Measurements from ENCODE around the gene PPP3CA.

Gene PPP3CA

DNA sequence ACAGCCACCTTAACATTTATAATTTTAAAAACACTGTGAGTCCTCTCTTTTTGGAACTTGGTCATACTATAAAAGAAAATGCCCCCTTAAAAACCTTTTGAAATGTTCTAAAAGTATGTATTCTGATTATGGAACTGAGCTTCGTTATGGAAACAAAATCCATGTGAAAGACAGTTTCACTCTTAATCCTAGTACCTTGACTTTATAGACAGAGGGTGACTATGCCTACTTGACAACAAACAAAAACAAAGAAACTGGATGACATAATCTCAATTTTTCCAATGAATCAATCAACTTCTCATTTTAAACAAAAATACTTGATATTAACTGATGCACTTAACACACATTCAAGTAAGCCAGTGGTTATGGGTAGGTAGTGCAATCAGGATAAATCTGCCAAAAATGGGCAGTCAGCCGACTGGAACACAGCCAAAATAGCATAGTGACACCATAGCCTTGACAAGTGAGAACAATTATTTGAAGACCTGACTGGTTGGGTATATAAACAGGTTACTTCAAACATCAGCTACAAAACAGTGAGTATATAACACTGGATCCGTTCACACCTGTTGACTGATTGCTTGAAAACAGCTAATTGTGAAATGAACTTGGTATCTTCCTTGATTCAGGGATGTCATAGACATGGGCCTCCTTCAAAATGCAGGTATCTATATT lies 265.5 kb downstream of the PPP3CA start:
- DNase-seq: no peak

DNA sequence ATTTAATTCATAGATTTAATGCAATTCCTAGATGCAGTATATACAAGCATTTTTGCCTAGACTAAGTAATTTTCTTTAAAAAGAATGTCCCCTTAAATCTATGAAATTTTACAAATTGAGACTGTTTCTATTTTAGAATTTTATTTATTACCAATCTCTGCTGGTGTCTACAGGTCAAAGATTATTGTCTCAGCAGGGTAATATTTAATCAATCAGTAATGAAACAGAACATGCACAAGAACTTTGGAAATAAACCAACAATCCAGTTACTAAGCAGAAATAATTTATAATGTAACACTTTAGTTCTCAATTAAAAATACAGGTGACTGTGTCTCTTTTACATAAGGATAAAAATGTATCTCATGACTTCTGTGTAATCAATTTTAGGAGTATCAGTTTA lies 266.2 kb downstream of the PPP3CA start:
- no peak for DNase-seq

DNA sequence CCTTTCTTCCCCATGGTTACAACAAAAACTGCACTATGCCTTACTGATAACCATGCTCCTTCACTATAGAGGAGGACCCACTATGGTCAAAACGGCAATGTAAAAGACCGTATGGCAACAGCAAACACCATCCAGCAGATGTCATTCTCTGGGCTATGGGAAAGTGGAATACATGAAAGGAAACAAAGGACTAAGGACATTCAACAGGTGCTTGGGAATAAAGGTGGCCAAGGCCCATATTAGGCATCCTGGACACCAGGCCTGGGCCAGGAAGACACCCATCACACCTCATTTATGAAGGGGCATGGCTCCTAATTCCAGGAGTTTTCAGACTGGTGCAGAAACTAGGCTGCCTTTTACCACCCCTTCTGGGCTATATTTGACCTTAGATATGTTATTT lies 268.4 kb downstream of the PPP3CA start:
- no peak for DNase-seq

GRCh38 chr4:101076032-101076431 lies 271.3 kb downstream of the PPP3CA start:
- no peak for DNase-seq

- no peak for DNase-seq
Observed at GRCh38 chr4:101075536-101075935, 271.8 kb downstream of the PPP3CA start.

GRCh38 chr4:101074326-101074725 lies 273.0 kb downstream of the PPP3CA start:
- DNase-seq: no peak

DNA sequence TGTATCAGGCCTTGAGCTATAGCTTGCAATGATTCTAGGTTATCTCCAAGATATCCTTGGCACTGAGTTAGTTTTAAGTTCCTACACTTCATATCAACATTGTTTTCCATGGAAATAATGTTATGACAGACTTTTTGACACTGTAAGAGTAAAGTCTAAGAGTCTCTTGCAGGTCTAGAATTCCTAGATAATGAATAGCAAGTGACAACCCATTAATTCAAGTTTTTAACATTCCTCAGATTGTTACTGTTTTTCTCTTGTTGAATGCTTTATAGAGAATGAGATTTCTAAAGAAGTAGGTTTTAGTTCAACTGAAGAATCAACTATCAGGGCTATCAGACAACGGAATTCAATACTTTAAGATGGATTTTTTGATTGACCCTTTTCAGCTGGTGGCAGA lies 276.1 kb downstream of the PPP3CA start:
- DNase-seq: no peak

DNA sequence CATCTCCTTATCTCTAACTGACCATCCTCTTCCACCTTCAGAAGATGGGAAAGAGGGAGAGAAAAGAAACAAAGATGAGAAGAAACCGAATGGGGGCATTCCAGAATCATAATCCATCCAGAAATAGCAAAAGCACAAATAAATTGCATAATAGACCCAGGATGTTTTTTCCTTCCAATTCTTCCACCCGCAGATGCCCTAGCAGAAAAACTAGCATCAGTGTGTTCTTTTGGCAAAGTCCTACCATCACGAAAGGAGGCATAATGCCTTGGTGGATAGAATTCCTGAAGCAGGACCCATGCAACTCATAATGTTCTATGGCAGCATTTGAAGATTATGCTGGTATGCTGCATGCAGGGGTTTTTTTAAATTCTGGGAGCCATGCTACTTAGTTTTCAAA lies 279.2 kb downstream of the PPP3CA start:
- DNase-seq: no peak

DNA sequence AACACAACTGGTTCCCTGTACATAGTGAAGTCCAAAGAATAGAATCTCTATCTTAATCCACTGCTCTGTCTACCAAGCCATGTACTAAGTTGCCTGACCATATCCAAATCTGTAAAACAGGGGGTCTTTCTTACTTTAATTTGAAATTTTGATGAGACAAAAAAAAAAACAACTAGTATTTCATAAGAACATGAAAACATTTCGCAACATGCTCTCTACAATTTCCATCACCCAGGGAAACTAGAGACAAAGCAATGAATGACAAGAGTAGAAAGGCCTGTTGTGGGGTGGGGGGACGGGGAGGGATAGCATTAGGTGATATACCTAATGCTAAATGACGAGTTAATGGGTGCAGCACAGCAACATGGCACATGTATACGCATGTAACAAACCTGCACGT lies 279.9 kb downstream of the PPP3CA start:
- DNase-seq: no peak

DNA sequence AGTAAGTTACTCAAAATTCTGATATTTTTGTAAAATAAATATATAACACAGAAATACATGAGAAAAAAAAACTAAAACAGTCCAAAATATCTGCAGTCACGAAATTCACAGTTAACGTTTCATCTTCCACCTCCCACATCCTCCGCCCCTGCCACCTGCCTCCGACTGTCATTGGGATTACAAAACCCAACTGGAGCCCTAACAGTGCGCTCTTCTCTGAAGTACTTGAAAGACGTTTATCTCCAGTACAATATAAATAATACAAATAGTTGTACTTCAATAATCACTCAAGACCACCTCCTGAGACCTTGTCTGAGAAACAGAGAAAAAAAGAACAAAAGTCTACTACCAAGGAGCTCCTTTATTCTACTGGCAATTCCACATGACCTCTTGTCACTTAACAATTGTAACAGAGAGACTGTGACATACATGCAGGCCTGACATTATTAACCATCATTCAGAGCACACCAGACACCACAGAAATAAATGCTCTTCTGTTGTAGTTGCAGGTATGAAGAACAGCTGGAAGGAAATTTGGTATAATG lies 280.6 kb downstream of the PPP3CA start:
- DNase-seq: no peak

- DNase-seq: no peak
Observed at GRCh38 chr4:101065935-101066485, 281.3 kb downstream of the PPP3CA start.

DNA sequence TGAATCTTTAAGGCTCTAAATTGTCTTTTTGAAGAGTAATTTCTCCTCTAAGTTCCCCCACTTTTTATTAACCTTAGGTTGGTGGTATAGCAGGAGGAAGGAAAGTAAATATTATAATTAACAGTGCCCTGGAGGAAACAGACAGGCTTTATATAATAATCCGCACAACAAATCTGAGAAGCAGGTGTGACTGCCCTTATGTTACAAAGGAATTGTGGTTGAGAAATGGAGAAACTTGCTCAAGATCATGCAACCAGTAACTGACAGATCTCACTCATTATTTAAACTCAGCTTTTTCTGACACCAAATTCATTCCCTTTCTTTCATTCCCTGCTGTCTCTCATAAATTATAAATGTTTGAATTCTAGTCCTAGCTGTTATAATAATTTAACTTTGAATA lies 282.0 kb downstream of the PPP3CA start:
- DNase-seq: no peak

DNA sequence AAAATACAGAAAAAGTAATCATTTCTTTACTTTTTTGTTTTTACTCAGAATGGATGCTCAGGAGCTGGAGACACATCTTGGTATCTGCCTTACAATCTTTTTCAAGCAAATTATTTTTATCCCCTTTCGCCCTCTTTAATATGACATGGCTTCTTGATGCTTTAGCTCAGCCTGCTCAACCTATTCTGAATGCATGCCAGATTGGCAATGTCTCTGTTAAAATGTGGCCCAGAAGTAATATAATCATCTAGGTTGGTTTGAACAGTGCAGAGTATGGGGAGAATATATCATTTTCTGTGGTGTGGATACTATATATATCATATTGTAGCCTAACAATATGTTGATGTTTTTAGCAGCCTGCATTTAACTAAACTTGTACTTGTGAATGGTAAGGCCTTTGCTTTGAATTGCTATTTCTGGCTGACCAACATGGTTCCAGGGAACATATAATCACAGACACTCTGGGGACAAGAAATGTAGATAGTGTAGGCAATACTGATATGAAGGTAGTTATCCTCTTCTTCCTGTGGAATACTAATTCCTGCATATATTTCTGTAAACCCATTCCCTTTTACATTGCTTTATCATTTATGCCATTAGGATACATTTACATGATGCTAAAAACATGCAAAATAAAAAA lies 282.7 kb downstream of the PPP3CA start:
- no peak for DNase-seq

- no peak for DNase-seq
Observed at GRCh38 chr4:101055392-101055791, 291.9 kb downstream of the PPP3CA start.

GRCh38 chr4:101050837-101051205 lies 296.5 kb downstream of the PPP3CA start:
- no peak for DNase-seq

DNA sequence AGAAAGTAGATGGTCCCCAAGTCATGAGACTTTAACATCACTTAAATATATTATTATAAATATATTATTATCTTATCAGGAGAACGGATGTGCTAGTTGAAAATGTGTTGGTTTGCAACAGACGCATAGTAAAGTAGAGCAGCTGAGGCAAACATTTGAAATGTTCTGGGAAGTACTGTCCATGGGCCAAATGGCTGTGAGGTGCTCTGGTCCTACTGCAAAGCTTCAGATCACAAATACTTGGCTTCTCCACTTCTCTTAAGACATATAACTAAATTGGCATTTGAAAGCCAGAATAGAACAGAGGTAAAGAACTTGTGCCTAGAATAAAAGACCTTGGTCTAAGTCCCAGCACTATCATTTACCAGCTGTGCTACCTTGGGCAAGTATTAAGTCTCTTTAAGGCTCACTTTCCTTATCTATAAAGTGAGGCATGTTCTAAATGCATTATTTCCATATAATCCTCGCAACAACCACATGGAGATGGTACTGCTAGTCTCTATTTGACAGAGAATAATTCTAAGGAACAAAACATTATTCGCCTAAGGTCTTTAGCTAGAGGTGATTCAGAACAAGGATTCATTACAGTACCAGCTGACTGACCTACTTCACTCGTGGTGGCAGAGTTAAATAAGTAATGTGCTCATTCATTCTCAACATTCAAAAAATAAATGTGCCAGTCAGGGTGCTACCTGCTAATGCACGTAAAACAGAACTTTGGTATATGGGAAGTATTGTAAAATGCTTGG lies 297.1 kb downstream of the PPP3CA start:
- no peak for DNase-seq

DNA sequence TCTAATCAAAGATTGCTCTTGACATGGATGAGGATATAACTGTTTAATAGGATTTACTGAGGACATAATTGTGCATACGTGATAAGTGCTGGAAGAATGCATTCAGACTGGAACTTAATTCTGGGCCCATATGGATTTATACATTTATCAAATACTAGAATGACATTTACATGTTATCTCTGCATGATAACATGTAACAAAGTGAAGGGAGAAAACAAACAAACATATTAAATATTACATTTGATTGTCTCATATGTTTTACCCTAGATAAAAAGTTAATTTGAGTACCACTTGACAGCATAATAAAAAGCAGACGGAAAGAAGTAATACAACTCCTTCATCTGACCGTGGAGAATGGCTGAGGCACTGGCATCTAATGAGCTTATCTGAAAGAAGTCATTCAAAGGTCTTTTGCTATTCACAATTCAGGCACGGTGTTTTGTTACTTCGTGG lies 297.8 kb downstream of the PPP3CA start:
- no peak for DNase-seq

GRCh38 chr4:101044766-101045165 lies 302.6 kb downstream of the PPP3CA start:
- DNase-seq: no peak

- no peak for DNase-seq
Observed at GRCh38 chr4:101042847-101043246, 304.5 kb downstream of the PPP3CA start.

DNA sequence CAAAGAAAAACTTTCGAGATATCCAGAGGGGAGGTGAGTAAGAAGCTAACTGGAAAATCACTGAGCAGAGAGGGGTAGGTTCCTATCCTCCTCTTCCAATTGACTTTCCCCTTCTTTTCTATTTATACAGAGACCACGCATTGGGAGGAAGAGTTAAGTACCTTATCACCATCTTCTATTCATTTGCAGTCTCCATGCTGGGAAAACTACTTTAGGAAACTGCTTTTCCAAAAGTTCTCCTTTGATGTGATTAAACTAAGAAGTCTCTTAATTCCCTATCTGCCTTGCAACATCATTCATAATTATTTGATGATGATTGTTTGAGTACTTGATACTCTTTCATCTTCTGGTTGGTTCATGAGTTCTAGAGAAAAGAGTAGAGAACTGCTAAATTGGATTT lies 306.6 kb downstream of the PPP3CA start:
- DNase-seq: no peak

- peak; percentile 23 to 60 for DNase-seq
Observed at GRCh38 chr4:101039367-101039766, 308.0 kb downstream of the PPP3CA start.

DNA sequence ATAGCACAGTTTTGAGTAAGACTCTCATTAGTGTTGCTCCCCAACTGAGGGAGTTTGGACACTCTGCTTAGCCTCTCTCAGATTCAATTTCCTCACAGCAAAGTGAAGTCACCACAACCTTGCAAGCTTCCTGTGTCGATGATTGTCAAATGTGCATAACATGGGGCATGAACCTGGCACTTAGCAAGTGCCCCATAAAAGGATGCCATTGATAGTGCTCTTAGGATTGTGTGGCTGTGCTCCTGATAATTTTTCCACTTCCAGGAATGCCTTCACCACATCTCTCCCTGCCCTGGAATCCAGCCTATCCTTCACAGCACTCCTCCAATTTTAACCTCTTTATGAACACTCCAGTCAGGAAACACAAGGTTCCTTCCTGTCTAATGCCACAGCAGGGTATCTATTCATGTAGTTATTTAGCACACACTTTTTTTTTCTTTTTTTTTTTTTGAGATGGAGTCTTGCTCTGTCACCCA lies 309.4 kb downstream of the PPP3CA start:
- DNase-seq: no peak

GRCh38 chr4:101037249-101037648 lies 310.1 kb downstream of the PPP3CA start:
- DNase-seq: no peak

Data from stimulated activated CD4-positive, alpha-beta T cell treated with anti-CD3 and anti-CD28 coated beads, Interleukin-2, amount 100 ng/mL, for 24 hours (primary cell).